Measurements from ENCODE around the gene FAM98C. TPM values are rescaled to one million over a fixed set of nuclear protein-coding genes. Genes with fewer than 3 reads are reported as not detected.
A peak's percentile ranks its signal among the peaks of the same experiment; 100 is the strongest.

The FAM98C gene
- total RNA-seq, 6 donors from 2014 or later, result 16.0 to 75.4 (median 24.2) TPM

DNA sequence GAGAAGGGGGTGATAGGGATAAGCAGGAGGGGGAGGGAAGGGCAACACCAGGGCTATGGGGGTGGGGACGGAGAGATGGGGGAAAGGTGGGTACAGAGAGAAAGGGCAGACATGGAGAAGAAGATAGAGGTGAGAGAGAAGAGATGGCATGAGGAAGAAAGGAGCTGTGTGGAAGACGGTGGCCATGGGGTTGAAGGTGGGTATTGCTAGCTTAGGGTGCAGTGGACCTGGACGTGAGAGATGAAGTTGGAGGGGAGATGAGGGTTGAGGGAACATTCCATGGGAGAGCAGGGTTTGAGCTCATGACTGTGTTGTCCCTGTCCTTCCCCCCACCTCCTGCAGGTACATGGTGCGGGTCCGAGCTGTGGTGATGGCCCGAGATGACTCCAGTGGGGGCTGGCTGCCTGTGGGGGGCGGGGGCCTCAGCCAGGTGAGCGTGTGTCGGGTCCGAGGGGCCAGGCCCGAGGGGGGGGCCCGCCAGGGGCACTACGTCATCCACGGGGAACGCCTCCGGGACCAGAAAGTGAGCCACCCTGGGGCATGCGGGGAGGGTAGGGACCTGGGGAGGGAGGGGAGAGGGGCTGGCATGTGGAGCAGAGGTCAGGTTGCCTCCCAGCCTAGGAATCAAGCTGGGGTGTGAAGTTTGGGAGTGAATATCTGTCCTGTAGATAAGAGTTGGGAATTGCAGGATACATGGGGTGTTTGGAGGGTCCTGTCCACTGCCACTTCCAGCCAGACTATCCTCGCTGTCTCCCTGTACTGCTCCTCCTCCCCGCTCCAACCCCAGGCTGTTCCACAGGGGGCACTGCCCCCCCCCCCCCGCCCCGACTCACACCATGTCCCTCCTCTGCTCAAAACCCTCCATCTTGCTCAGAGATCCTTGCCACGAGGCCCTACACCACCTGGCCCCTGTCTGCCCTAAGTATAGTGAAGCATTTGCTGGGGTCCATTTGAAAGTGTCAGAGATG, 12.7 kb upstream of the FAM98C start:
- no peak for TF ChIP-seq POLR2A (IDR thresholded peaks at IDR 0.05)
- TF ChIP-seq EP300 (IDR thresholded peaks at IDR 0.05), result no peak
- TF ChIP-seq POLR2AphosphoS5 (IDR thresholded peaks at IDR 0.05), result no peak
- TF ChIP-seq, protein P1, sequence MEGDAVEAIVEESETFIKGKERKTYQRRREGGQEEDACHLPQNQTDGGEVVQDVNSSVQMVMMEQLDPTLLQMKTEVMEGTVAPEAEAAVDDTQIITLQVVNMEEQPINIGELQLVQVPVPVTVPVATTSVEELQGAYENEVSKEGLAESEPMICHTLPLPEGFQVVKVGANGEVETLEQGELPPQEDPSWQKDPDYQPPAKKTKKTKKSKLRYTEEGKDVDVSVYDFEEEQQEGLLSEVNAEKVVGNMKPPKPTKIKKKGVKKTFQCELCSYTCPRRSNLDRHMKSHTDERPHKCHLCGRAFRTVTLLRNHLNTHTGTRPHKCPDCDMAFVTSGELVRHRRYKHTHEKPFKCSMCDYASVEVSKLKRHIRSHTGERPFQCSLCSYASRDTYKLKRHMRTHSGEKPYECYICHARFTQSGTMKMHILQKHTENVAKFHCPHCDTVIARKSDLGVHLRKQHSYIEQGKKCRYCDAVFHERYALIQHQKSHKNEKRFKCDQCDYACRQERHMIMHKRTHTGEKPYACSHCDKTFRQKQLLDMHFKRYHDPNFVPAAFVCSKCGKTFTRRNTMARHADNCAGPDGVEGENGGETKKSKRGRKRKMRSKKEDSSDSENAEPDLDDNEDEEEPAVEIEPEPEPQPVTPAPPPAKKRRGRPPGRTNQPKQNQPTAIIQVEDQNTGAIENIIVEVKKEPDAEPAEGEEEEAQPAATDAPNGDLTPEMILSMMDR (IDR thresholded peaks at IDR 0.05), result no peak
- H3K9me3 ChIP-seq, result no peaks in the 10 kb centered on the region
- H3K4me3 ChIP-seq, result no peak overlapping the region
- H3K4me1 ChIP-seq, result peaks cover 33 to 54% (median 38%) of the 10 kb centered on the region in 4 donors
- no peak overlapping the region for H3K27ac ChIP-seq
- WGBS, 2 donors, result 41 to 42% methylated on average over 19 to 20 of the region's 22 CpGs
- peaks cover 0 to 4% (median 2%) of the 10 kb centered on the region in 4 donors for H3K36me3 ChIP-seq
- ATAC-seq (ENCODE audit: low FRiP score in 2 of 2) (no peak), DNase-seq (no peak)
- H3K27me3 ChIP-seq, result peaks cover 0 to 25% (median 4%) of the 10 kb centered on the region in 4 donors

DNA sequence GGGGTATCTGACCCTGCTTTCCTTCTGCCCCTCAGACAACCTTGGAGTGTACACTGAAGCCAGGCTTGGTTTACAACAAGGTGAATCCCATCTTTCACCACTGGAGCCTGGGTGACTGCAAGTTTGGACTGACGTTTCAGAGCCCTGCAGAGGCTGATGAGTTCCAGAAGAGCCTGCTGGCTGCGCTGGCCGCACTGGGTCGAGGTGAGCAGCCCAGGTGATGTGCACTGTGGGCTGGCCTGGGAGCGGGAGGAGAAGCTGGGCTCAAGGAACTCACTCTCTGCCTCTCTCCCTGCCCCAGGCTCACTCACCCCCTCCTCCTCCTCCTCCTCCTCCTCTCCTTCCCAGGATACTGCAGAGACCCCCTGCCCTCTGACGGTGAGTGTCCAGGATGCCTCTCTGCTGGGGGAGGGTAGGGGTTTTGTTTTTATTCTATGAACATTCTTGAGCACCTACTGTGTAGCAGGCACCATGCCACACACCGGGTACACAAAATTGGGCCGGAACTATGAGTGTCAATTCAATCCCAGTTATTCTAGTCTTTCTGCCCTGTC, 10.9 kb upstream of the FAM98C start:
- no peak for ATAC-seq (ENCODE audit: low FRiP score in 2 of 2)
- peaks cover 0 to 39% (median 11%) of the 10 kb centered on the region in 4 donors for H3K27me3 ChIP-seq

DNA sequence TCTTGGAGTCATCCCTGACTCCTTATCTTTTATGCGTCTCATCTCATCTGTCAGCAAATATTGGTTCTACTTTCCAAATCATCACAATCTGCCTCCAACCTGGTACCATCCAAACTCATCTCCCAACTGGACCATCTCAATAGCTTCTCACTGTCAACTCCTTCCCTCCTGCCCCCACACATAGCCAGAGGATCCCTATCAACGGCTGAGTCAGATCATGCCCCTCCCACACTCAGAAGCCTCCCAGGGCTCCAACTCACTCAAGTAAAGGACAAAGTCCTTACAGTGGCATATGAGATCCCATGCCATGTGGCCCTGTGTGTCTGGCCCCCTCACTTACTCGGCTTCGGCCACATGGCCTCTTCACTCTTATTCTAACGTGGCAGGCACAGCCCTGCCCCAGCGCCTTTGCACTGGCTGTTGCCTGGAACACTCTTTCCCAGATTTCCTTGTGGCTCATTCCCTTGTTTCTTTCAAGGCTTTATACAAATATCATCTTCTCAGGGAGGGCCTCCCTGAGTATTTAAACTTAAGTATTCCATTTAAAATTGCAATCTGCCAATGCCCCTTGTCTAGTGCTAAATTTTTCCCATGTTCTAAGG, 10.1 kb upstream of the FAM98C start:
- WGBS, 2 donors, result 63 to 69% methylated on average over 6 of the region's 6 CpGs
- H3K27me3 ChIP-seq, result peaks cover 0 to 46% (median 11%) of the 10 kb centered on the region in 4 donors
- TF ChIP-seq POLR2A (IDR thresholded peaks at IDR 0.05) (no peak), EP300 (IDR thresholded peaks at IDR 0.05) (no peak), POLR2AphosphoS5 (IDR thresholded peaks at IDR 0.05) (no peak)
- TF ChIP-seq, protein P1 (IDR thresholded peaks at IDR 0.05), result no peak

More for the DNA sequence above, 10.9 kb upstream of the FAM98C start:
- Histone ChIP-seq H3K4me3 (no peak overlapping the region), H3K4me1 (peaks cover 22 to 47% (median 26%) of the 10 kb centered on the region in 4 donors), H3K27ac (no peak overlapping the region), H3K36me3 (no peaks in the 10 kb centered on the region), H3K9me3 (no peaks in the 10 kb centered on the region)
- WGBS, 2 donors, result 41 to 60% methylated on average over 6 to 8 of the region's 8 CpGs
- no peak for TF ChIP-seq POLR2A (IDR thresholded peaks at IDR 0.05)
- TF ChIP-seq POLR2AphosphoS5 (IDR thresholded peaks at IDR 0.05), result no peak
- TF ChIP-seq EP300 (IDR thresholded peaks at IDR 0.05), result no peak
- no peak for DNase-seq

DNA sequence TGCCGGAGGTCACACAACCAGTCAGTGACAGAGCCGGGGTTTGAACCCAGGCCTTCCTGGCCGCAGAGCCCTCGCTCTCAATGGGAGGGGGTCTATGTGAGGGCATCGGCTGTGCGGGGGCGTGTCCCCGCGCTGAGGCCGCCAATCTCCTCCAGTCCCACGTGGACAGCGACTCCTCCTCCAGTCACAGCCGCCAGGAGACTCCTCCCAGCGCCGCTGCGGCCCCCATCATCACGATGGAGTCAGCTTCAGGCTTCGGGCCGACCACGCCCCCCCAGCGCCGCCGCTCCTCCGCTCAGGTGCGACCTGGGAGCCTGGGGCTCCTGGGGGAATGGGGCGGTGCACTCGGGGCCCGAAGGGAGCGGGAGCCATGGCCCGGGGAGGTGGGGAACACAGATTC, 8.4 kb upstream of the FAM98C start:
- ATAC-seq (ENCODE audit: low FRiP score in 2 of 2), result peak in 1 of 2 donors; percentile 15
- H3K27ac ChIP-seq, result no peak overlapping the region
- H3K27me3 ChIP-seq, result peaks cover 0 to 42% (median 8%) of the 10 kb centered on the region in 4 donors

More for the DNA sequence above, 10.1 kb upstream of the FAM98C start:
- Histone ChIP-seq H3K4me1 (peaks cover 15 to 39% (median 19%) of the 10 kb centered on the region in 4 donors), H3K27ac (no peak overlapping the region), H3K4me3 (no peak overlapping the region), H3K9me3 (no peaks in the 10 kb centered on the region), H3K36me3 (no peaks in the 10 kb centered on the region)
- DNase-seq, result no peak
- ATAC-seq (ENCODE audit: low FRiP score in 2 of 2), result no peak

More for the DNA sequence above, 8.4 kb upstream of the FAM98C start:
- Histone ChIP-seq H3K36me3 (no peaks in the 10 kb centered on the region), H3K4me1 (peaks cover 0 to 22% (median 2%) of the 10 kb centered on the region in 4 donors), H3K9me3 (no peaks in the 10 kb centered on the region), H3K4me3 (no peak overlapping the region)
- 10 to 33% methylated on average over 3 to 12 of the region's 30 CpGs for WGBS, 2 donors
- TF ChIP-seq EP300 (IDR thresholded peaks at IDR 0.05) (no peak), POLR2A (IDR thresholded peaks at IDR 0.05) (no peak), POLR2AphosphoS5 (IDR thresholded peaks at IDR 0.05) (no peak)
- TF ChIP-seq, protein P1 (IDR thresholded peaks at IDR 0.05), result no peak
- peak in 1 of 2 donors; percentile 87 for DNase-seq

All from upper lobe of left lung (tissue), 6 donors.